ENCODE results near the gene APC2. TPM values are rescaled to one million over a fixed set of nuclear protein-coding genes. Genes with fewer than 3 reads are reported as not detected.
"Not testable (repeated sequence)": the region's sequence is repeated elsewhere in the genome, so short reads cannot be mapped to it uniquely, and the experiment has no call there.

Gene APC2
- total RNA-seq, 1 experiment from 2014 or later, result 0.17 TPM

DNA sequence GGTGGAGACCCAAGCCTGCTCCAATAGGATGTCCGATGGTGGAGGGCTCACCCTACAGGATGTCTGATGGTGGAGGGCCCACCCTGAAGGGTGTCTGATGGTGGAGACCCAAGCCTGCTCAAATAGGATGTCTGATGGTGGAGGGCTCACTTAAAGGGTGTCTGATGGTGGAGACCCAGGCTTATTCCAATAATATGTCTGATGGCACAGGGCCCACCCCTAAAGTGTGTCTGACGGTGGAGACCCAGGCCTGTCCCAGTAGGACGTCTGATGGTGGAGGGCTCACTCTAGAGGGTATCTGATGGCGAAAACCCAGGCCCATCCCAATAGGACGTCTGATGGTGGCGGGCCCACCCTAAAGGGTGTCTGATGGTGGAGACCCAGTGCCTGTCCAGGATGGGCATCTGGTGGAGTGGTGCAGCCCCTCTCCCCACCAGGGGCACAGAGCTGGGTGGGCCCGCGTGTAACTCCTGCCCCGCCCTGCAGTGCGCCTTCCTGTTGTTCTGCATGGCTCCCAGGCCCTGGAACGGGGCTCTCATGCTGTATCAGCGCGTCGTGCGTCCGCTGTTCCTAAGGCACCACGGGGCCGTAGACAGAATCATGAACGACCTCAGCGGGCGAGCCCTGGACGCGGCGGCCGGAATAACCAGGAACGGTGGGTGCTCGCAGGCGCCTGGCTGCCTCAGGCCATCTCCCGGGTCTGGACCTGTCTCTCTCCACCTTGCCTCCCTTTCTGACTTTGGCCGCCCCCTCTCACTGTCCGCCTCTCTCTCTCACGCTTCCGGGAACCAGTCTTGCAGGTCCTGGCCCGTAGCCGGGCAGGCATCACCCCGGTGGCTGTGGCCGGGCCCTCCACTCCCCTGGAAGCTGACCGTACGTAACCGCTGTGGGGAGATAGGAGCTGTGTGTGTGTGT is 46.1 kb downstream of the APC2 start:
- DNase-seq (ENCODE audit: low read depth), result no peak

DNA sequence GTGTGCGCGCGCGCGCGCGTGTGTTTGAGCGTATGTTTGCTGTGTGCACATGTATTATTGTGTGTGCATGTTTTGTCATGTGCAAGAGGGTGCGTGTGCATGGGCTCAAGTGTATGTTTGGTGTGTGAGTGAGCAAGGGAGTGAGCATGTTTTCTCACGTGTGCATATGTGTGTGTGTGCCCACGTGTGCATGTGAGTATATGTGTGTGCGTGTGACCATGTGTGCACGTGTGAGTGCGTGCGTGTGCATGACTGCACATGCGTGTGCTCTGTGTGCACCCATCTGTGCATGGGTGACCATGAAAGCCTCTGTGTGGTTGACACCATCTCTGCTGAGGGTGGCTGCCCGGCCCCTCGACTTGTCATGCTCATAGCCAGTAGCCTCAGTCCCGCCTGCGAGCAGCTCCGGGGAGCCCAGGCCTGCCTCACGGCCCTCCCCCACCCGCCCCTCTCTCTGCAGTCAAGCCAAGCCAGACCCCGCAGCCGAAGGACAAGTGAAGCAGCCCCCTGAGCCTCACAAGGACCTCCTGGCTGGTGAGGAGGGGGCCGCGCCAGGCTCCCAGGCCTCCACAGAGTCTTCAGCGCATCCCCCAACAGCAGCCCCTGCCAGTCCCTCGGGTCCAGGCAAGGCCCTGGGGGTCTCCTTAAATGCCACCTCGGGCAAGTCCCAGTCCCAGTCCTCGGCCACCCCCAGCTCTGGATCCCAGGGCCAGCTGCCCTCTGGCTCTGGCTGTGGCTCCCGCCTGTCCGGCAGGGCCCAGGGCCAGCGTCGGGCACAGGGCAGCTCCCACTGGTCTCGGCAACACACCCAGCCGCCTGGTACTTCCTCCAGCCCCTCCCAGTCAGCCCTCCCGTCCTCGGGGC is 47.0 kb downstream of the APC2 start:
- DNase-seq (ENCODE audit: low read depth), result no peak

DNA sequence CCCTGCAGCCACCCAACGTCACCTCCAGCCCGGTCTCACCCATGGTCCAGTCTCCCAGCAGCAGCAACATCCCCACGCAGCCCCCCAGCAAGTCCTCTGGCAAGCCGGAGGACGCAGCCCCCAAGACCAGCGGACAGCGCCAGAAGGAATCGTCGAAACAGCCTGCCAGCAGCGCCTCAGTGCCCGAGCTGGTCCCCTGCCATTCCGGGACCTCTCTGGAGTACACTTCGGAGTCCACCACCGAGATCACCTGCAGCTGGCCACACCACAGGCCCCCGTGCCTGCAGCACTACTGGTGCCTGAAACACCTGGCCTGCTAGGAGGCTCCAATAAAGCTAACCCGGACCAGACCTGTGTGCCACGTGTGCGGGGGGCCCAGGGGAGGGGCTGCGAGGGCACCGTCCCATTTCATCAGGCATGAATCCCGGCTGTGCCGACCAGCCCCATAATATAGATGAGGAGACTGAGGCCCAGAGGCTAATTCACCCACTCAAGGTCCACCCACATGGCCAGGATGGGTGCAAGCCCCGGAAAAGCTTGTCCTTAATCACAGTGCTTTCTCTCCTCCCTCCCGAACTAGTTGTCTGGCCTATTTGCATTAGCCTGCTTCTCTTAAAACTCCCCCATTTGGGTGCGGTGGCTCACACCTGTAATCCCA is 47.8 kb downstream of the APC2 start:
- DNase-seq (ENCODE audit: low read depth), result no peak

DNA sequence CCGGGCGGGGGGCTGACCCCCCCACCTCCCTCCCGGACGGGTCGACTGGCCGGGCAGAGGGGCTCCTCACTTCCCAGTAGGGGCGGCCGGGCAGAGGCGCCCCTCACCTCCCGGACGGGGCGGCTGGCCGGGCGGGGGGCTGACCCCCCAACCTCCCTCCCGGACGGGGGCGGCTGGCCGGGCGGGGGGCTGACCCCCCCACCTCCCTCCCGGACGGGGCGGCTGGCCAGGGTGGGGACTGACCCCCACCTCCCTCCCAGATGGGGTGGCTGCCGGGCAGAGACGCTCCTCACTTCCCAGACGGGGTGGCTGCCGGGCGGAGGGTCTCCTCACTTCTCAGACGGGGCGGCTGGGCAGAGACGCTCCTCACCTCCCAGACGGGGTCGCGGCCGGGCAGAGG is 49.3 kb downstream of the APC2 start:
- DNase-seq (ENCODE audit: low read depth), result not testable (repeated sequence)

DNA sequence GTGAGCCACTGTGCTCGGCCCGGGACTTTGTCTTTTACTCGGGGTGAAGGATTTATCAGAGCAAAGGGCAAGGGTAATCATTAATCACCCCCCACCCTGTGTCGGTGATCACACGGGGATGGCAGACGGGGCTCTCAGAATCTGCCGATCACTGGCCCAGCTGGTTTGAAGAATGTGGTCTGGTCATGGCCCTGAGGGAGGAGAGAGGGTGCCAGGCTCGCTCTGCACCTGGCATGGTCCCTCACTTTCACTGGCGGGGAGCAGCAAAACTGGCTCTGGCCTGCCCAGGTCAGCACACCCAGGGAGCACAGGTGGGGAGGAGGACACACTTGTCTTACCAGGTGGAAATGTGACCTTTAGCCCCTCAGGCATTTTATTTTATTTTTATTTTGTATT is 51.3 kb downstream of the APC2 start:
- DNase-seq (ENCODE audit: low read depth), result no peak

DNA sequence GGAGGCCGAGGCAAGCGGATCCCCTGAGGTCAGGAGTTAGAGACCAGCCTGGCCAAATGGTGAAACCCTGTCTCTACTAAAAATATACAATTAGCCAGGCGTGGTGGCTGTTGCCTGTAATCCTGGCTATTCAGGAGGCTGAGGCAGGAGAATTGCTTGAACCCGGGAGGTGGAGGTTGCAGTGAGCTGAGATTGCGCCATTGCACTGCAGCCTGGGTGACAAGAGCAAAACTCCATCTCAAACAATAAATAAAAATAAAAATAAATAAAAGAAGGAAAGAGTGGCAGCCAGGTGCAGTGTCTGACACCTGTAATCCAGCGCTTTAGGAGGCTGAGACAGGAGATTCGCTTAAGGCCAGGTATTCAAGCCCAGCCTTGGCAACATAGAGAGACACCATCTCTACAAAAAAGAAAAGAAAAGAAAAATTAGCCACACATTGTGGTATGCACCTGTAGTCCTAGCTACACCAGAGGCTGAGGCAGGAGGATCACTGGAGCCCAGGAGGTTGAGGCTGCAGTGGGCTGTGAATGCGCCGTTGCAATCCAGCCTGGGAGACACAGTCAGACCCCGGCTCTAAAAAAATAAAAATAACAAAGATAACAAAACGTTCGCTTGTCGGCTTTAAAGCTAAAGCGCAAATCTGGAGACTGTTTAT is 52.6 kb downstream of the APC2 start:
- DNase-seq (ENCODE audit: low read depth), result no peak

DNA sequence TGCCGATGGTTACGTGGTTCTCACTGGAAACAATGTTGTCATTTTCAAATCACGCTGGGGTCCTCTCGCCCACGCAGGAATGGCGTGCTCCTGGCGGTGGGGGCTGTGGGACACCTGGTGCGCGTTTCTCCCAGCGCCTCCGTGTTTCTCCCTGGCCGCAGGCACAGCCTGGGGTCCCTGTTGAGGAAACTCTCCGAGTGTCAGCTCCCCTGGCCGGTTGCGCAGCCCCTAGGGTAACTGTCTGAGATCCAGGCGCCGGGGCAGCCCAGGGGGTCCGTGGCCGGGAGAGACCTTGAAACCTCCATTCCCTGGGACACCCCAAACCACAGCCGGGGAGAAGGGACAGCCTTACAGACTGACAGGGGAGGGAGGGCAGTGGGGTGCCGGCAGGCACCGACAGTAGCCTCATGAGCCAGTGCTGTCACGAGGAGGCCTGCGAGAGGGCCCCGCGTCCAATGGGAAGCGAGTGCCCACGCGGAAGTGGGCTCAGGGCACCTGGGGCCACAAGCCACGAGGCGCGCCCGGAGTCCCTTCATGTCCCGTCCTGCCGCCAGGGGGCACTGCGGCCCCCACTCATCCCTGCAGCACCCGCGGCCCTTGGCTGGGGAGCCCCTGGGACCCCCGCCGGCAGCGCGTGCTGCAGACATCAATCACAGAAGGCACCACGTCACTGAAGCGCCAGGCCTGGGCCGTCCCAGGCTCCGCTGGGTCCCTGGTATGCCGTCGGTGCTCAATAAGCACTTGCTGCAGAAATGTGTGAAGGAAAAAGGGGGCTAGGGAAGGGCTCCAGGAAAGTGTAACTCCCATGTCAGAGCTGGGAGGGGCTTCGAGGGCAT is 53.4 kb downstream of the APC2 start:
- DNase-seq (ENCODE audit: low read depth), result peak; percentile 55

DNA sequence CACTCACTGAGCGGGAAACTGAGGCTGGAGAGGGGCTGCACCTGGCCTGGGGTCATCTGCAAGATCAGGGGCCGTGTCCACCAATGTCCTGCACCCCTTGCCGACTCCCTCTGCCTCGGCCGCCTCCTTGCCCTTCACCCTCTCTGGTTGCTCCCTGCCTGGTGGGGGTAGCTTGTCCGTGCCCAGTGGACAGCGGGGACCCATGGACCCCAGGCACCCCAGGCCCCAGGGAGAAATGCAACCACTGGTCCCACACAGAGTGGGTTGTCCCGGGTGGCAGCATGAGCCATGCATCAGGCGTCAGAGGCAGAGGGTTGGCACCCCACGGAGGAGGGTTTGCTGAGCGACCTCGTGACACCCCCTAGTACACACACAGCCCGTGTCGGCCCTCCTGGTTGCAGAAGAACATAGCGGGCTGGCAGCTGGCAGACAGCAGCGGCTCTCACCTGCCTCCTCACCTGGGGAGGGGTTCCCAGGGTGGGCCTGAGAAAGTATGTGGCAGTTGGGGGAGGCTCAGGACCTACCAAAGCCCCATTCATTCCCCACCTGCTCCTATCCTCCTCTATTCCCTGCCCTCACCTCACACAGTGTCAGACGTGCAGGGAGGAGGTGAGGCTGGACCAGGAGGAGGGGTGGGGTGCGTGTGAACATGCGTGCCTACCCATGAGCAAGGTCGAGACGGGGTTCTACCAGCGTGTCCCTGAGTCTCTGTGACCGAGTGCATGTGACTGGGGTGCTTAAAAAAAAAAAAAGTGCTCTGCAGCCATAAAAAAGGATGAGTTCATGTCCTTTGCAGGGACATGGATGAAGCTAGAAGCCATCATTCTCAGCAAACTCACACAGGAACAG is 54.2 kb downstream of the APC2 start:
- no peak for DNase-seq (ENCODE audit: low read depth)

DNA sequence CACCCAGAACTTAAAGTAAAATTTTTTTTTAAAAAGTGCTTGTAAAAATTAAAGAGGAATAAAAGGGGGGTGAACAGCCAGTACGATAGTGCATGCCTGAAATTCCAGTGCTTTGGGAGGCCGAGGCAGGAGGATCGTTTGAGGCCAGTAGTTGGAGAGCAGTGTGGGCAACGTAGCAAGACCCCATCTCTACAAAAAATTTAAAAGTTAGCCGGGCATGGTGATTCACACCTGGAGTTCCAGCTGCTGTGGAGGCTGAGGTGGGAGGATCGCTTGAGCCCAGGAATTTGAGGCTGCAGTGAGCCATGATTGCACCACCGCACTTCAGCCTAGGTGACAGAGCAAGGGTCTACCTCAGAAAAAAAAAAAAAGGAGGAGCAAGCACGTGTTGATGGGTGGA is 55.1 kb downstream of the APC2 start:
- DNase-seq (ENCODE audit: low read depth), result no peak

DNA sequence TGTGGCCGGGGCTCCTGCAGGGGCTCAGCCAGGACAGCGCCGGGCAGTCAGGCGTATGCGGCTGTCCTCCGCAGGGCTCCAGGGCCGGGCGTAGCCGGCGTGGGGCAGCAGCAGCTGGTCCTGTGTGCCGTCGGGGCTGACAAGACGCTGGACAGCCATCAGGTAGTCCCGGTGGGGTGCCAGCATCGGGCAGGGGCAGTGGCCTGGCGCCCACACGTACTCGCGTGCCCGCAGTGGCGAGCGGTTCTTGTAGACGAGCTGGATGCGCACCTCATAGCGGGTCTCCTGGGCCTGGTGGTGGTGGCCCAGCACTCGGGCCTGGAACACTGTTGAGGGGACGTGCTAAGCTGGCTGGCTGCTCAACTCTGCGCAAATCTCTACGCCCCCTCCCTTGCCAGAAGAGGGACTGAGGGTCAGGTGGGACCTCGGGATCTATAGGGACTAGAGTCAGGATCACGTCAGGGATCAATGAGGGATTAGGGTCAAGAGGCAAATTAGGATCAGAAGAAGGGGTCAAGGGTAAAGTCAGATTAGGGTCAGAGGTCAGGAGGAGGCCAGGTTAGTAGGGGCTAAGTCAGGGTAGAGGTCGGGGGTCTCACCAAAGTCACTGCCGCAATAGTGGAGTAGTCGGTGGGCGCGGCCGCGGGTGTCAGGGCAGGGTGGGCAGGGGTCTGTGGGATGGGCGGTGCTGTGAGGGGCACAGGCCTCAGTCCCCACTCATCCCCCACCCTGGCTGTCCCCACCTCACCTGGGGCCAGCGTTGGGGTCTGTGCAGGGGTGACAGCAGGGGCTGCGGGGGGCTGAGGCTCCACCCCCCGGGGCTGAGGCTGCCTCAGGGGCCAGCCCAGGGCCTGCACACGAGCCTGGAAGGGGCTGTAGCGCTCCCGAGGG is 56.3 kb downstream of the APC2 start:
- DNase-seq (ENCODE audit: low read depth), result no peak

DNA sequence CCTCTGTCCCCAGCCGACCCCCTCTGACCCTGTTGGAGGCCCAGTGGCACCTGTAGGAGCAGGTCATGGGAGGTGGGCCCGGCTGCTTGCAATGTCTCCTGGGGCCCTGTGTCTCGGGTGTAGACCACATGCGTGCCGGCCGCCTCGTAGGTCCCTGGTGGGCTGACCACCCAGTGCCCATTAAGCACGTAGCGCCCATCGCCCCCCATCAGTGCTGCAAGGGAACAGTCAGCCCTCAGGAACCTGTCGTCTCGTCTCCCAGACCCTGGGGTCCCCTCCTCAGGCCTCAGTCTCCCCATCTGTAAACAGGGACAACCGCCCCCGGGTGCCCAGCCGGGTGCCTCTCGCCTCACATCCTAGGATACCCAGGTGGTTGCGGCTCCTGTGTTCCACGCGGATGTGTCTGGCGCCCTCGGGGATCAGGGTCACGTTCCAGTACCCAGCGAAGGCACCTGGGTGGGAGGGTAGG is 57.3 kb downstream of the APC2 start:
- DNase-seq (ENCODE audit: low read depth), result no peak

DNA sequence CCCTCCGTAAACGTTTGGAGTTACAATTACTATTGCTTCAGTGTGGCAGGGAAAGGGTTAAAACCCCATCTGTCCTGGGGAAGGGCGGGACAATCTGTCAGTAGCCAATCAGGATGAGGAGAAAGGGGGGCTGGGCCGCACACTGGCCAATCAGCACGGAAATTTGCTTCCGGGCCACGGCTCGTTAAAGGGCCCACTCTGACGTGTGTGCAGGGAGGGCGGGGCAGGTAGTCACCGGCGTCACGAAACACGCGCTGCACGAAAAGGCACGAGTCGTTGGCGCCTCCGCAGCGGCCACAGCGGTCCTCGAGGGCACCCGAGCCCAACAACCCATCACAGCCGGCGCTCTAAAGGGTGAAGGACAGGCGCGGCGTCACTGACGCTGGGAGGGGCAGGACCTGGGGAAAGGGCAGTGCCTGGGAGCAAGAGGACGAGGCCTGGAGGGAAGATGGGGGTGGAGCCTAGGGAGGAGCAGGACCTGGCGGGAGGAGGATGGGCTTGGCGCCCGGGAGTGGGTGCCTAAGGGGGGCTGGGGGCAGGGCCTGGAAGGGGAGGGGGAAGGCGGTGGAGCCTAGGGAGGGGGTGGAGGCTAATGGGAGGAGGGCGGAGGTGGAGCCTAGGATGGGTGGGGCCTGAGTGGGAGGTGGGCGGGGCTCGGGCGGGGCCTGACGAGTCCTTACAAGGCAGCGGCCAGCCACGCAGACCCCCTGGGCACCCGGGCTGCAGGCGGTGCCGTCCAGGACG is 58.0 kb downstream of the APC2 start:
- peak; percentile 92 for DNase-seq (ENCODE audit: low read depth)

DNA sequence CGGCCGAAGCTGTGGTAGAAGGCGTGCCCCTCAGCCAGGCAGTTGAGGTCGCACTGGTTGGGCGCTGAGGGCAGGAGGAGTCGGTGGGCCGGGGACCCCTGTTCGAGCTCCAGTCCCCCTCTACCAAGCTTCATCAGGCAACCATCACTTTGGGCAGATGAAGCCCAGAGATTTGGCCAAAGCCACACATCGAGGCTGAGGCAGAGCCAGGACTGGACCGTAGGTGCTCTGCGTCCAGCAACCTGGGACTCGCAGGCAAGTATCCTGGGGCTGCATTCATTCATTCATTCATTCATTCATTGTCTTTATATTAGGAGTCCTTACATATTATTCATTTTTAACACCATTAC is 58.6 kb downstream of the APC2 start:
- DNase-seq (ENCODE audit: low read depth), result no peak

DNA sequence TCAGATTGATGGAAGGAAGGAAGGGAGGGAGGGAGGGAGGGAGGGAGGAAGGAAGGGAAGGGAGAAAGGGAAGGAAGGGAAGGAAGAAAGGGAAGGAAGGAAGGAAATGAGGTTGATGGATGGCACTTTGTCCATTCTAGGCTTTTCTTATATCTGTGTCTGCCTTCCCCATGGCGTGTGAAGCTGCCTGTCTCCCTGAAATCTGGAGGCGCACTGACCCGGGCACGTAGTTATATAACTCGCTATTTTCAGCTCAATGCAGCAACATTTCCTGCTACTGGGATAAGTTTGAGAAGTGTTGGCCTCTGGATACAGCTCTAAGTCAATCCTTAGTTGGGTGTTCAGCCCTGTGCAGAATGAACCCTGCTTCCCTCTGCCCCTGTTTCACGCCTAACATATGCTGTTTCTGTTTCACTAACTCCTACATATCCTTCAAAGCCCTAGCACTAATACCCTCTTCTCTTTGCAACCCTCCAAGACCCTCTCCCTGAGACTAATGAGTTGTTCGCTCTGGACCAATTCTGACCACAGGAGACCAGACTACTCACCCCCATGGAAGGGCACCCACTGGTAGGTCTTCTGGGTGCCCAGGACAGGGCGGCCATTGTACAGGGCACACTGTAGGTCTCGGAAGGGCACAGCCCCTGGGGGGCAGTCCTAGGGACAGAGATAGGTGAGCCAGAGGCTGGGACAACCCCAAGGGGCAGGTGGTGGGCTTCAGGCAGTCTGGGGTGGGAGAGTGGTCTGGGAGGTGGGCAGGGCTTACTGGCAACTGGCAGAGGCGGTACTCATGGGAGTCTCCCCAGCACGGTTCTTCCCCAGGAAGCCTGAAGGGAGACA is 59.9 kb downstream of the APC2 start:
- DNase-seq (ENCODE audit: low read depth), result no peak

DNA sequence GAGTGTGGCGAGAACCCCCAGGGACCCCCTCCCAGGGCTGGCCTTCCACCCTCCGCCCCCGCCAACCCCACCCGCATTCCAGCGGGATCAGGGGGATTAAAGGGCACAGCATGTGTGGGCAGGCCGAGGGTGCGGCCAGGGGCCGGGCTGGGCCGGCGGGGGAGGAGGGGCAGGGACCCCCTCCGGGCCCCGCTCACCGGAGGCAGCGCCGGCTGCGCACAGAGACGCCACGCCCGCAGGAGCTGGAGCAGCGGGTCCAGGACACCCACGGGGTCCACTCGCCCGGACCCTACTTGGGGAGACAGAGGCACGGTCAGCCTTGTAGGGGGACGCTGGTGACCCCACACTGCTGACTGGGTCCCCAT is 60.5 kb downstream of the APC2 start:
- no peak for DNase-seq (ENCODE audit: low read depth)

DNA sequence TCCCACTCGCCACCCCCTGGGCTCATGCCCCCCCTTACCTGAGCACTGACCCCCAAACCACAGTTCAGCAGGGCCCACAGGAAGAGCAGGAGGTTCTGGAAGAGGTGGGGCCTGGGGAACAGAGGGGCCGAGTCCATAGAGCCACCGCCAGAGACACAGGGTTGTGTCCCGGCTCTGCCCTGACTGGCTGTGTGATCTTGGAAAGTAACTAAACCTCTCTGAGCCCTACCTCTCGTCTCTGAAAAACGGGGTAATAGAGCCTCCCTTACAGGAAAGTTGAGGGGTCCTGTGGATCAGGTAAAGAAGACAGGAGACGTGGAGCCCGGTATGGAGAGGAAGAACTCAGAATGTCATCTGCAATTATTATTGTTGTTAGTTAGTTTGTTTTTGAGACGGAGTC is 60.9 kb downstream of the APC2 start:
- DNase-seq (ENCODE audit: low read depth), result no peak
